HEK293 (cell line): ENCODE measurements around the gene HSFX3.

ENCODE experiments used
- CTCF ChIA-PET: fragments of 350-600 bp; formaldehyde crosslinking; extraction: SDS; loops from one replicate; lab custom pipeline; 2021; ENCODE audit warnings: antibody characterized with exemption; lab: Yijun Ruan, JAX
- POLR2A ChIA-PET: fragments of 300-600 bp; formaldehyde crosslinking; extraction: SDS; loops from one replicate; lab custom pipeline; 2020; ENCODE audit warnings: antibody characterized with exemption, inconsistent platforms; lab: Yijun Ruan, JAX
- H3K27ac ChIP-seq: fragments of 200-500 bp; sonication (Bioruptor generic); 2 replicates; pipeline ENCODE4 v1.5.1; 2014; ENCODE audit warnings: low read depth, low read length, control low read depth, inconsistent platforms; ENCODE audit errors: extremely low read depth
- H3K36me3 ChIP-seq, 2 experiments: fragments of 200-500 bp in 1 of 2; sonication (Bioruptor generic) in 1 of 2; 1 replicate in 1 of 2; 2 replicates in 1 of 2; pipeline ENCODE4 v1.5.1; 2014 to 2017; ENCODE audit warnings: inconsistent platforms in 2 of 2, low read length in 2 of 2; ENCODE audit not compliant: control insufficient read depth in 2 of 2, insufficient read depth in 1 of 2
- H3K4me1 ChIP-seq: fragments of 200-500 bp; sonication (Bioruptor generic); 2 replicates; pipeline ENCODE4 v1.5.1; 2014; ENCODE audit warnings: mild to moderate bottlenecking, low read length, inconsistent platforms; ENCODE audit not compliant: control insufficient read depth, insufficient read depth
- H3K4me3 ChIP-seq: 2 replicates; pipeline ENCODE4 v1.5.1; 2011; ENCODE audit warnings: low read depth, mild to moderate bottlenecking, control low read depth, low read length, moderate library complexity
- H3K9me3 ChIP-seq: fragments of 200-500 bp; sonication (Bioruptor generic); 2 replicates; pipeline ENCODE4 v1.5.1; 2014; ENCODE audit warnings: low read depth, low read length, inconsistent platforms; ENCODE audit not compliant: control insufficient read depth, insufficient read depth
- EGR2 ChIP-seq: fragments of 450-650 bp; formaldehyde crosslinking; IDR thresholded peaks from 2 replicates; pipeline ENCODE4 v1.5.1; 2016; ENCODE audit warnings: low read depth, missing biosample characterization, missing genetic modification characterization
- GLI2 ChIP-seq: fragments of 450-650 bp; formaldehyde crosslinking; IDR thresholded peaks from 2 replicates; pipeline ENCODE4; 2017; ENCODE audit warnings: missing biosample characterization, missing genetic modification characterization, low read depth, borderline replicate concordance
- KLF1 ChIP-seq: fragments of 450-650 bp; formaldehyde crosslinking; IDR thresholded peaks from 2 replicates; pipeline ENCODE4 v1.5.1; 2016; ENCODE audit warnings: missing biosample characterization, missing genetic modification characterization
- KLF10 ChIP-seq: fragments of 450-650 bp; IDR thresholded peaks from 2 replicates; pipeline ENCODE4 v1.5.1; 2018; ENCODE audit warnings: missing biosample characterization, mild to moderate bottlenecking, missing genetic modification characterization
- KLF8 ChIP-seq: fragments of 450-650 bp; formaldehyde crosslinking; IDR thresholded peaks from 2 replicates; pipeline ENCODE4 v1.5.1; 2016; ENCODE audit warnings: missing biosample characterization, missing genetic modification characterization
- KLF9 ChIP-seq: fragments of 450-650 bp; formaldehyde crosslinking; IDR thresholded peaks from 2 replicates; pipeline ENCODE4 v1.5.1; 2016; ENCODE audit warnings: missing biosample characterization, missing genetic modification characterization, low read depth
- SALL2 ChIP-seq: fragments of 450-650 bp; formaldehyde crosslinking; IDR thresholded peaks from 2 replicates; pipeline ENCODE4 v1.5.0; 2017; ENCODE audit warnings: missing biosample characterization, mild to moderate bottlenecking, missing genetic modification characterization, borderline replicate concordance
- SCRT2 ChIP-seq: fragments of 450-650 bp; formaldehyde crosslinking; IDR thresholded peaks from 2 replicates; pipeline ENCODE4 v1.5.1; 2016; ENCODE audit warnings: missing biosample characterization, missing genetic modification characterization
- ZIC2 ChIP-seq: fragments of 450-650 bp; formaldehyde crosslinking; IDR thresholded peaks from 2 replicates; pipeline ENCODE4 v1.5.1; 2016; ENCODE audit warnings: missing biosample characterization, missing genetic modification characterization
- ZNF248 ChIP-seq: fragments of 450-650 bp; formaldehyde crosslinking; IDR thresholded peaks from 2 replicates; pipeline ENCODE4 v1.5.1; 2017; ENCODE audit warnings: missing biosample characterization, missing genetic modification characterization
- ZNF324 ChIP-seq: fragments of 450-650 bp; formaldehyde crosslinking; IDR thresholded peaks from 2 replicates; pipeline ENCODE4 v1.5.1; 2016; ENCODE audit warnings: missing biosample characterization, missing genetic modification characterization
- ZSCAN30 ChIP-seq: fragments of 450-650 bp; IDR thresholded peaks from 2 replicates; pipeline ENCODE4 v1.5.1; 2018; ENCODE audit warnings: missing biosample characterization, mild to moderate bottlenecking, missing genetic modification characterization, moderate library complexity
- TF ChIP-seq, protein P1 (sequence below): fragments of 450-650 bp; formaldehyde crosslinking; IDR thresholded peaks from 2 replicates; pipeline ENCODE4 v1.5.1; 2016; ENCODE audit warnings: missing biosample characterization, missing genetic modification characterization, borderline replicate concordance
- TF ChIP-seq, protein P2 (sequence below): fragments of 450-650 bp; formaldehyde crosslinking; IDR thresholded peaks from 2 replicates; pipeline ENCODE4 v1.5.1; 2017; ENCODE audit warnings: missing biosample characterization, missing genetic modification characterization
- TF ChIP-seq, protein P3 (sequence below): fragments of 450-650 bp; formaldehyde crosslinking; IDR thresholded peaks from 2 replicates; pipeline ENCODE4 v1.5.1; 2016; ENCODE audit warnings: missing biosample characterization, missing genetic modification characterization

The HSFX3 gene

DNA sequence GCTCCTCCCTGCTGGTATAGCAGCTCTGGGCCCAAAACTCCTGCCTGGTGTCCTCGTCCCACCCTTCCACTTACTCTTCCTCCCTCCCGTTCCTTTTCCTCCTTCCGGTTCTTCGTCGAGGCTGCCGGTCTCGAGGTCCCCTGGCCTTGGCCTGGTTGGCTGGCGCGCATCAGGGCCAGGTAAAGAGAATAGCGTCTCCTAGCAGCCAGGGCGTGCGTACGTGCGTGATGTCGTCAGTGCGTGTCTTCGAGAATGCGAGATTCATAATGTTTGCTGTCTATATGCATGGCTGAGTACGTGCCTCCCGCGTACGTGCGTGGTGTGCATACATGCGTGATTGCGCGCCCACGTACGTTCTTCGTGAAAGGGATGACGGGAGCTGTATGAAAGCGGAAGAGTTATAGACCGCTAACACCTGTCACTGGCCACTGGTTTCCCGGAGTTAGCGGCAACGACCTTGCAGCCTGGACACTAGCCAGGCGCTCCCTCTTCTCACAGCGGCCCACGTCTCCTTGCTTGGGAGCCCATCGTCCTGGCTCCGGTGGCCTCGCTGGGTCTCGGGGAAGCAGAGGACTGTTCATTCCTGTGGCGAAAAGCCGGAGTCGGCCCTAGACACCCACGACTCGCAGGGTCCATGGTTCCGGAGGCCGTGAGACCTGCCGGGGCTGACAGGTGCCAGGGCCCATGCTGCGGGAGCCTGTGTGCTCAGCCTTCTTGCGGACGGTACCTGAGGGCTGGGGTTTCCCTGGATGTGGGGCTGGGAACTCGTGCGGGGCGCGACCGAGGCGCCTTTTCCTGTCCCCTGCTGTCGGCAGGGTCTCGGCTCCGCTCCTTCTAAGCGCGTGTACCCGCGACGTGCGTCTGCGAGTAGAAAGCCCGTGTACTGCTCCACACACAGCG is 8.9 kb downstream of the HSFX3 start, which contains the start of gene EOLA1 (continued):
- TF ChIP-seq EGR2 (tag by site-specific recombination) (peak; percentile 77), KLF10 (tag by site-specific recombination) (no peak), KLF1 (no peak), SCRT2 (tag by site-specific recombination) (peak; percentile 74)
- TF ChIP-seq, protein P1, sequence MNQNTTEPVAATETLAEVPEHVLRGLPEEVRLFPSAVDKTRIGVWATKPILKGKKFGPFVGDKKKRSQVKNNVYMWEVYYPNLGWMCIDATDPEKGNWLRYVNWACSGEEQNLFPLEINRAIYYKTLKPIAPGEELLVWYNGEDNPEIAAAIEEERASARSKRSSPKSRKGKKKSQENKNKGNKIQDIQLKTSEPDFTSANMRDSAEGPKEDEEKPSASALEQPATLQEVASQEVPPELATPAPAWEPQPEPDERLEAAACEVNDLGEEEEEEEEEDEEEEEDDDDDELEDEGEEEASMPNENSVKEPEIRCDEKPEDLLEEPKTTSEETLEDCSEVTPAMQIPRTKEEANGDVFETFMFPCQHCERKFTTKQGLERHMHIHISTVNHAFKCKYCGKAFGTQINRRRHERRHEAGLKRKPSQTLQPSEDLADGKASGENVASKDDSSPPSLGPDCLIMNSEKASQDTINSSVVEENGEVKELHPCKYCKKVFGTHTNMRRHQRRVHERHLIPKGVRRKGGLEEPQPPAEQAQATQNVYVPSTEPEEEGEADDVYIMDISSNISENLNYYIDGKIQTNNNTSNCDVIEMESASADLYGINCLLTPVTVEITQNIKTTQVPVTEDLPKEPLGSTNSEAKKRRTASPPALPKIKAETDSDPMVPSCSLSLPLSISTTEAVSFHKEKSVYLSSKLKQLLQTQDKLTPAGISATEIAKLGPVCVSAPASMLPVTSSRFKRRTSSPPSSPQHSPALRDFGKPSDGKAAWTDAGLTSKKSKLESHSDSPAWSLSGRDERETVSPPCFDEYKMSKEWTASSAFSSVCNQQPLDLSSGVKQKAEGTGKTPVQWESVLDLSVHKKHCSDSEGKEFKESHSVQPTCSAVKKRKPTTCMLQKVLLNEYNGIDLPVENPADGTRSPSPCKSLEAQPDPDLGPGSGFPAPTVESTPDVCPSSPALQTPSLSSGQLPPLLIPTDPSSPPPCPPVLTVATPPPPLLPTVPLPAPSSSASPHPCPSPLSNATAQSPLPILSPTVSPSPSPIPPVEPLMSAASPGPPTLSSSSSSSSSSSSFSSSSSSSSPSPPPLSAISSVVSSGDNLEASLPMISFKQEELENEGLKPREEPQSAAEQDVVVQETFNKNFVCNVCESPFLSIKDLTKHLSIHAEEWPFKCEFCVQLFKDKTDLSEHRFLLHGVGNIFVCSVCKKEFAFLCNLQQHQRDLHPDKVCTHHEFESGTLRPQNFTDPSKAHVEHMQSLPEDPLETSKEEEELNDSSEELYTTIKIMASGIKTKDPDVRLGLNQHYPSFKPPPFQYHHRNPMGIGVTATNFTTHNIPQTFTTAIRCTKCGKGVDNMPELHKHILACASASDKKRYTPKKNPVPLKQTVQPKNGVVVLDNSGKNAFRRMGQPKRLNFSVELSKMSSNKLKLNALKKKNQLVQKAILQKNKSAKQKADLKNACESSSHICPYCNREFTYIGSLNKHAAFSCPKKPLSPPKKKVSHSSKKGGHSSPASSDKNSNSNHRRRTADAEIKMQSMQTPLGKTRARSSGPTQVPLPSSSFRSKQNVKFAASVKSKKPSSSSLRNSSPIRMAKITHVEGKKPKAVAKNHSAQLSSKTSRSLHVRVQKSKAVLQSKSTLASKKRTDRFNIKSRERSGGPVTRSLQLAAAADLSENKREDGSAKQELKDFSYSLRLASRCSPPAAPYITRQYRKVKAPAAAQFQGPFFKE (tag by site-specific recombination): no peak

DNA sequence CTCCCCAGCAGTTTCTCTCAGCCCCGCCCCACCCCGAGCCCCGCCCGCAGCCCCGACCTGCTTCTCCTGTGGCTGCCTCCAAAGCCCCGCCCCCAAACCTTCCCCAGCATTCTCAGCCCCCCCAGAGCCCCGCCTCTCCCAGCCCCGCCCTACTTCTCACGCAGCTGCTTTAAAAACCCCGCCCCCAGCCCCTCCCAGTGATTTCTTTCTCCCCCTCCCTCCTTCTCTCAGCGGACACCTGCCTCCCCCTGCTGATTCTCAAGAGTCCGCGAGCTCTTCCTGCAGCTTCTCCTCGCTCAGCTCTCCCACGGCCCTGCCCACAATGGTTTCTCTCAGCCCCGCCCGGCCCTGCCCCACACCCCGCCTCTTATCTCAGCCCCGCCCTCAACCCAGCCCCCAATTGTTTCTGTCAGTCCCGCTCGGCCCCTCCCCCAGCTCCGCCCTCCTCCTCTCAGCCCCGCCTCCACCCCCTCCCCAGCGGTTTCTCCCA is 9.5 kb downstream of the HSFX3 start:
- TF ChIP-seq ZNF248 (tag by site-specific recombination): no peak
- TF ChIP-seq, protein P2, sequence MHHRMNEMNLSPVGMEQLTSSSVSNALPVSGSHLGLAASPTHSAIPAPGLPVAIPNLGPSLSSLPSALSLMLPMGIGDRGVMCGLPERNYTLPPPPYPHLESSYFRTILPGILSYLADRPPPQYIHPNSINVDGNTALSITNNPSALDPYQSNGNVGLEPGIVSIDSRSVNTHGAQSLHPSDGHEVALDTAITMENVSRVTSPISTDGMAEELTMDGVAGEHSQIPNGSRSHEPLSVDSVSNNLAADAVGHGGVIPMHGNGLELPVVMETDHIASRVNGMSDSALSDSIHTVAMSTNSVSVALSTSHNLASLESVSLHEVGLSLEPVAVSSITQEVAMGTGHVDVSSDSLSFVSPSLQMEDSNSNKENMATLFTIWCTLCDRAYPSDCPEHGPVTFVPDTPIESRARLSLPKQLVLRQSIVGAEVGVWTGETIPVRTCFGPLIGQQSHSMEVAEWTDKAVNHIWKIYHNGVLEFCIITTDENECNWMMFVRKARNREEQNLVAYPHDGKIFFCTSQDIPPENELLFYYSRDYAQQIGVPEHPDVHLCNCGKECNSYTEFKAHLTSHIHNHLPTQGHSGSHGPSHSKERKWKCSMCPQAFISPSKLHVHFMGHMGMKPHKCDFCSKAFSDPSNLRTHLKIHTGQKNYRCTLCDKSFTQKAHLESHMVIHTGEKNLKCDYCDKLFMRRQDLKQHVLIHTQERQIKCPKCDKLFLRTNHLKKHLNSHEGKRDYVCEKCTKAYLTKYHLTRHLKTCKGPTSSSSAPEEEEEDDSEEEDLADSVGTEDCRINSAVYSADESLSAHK: no peak
- TF ChIP-seq ZSCAN30: no peak
- TF ChIP-seq KLF1: peak; percentile 75
- peak; percentile 29; the same call in 1 of the 2 replicates for TF ChIP-seq KLF9 (tag by site-specific recombination)
- no peak for TF ChIP-seq ZNF324
- TF ChIP-seq GLI2 (tag by site-specific recombination): no peak
- peak; percentile 48 for TF ChIP-seq ZIC2
- no peak for TF ChIP-seq SALL2 (tag by site-specific recombination)
- TF ChIP-seq, protein P3, sequence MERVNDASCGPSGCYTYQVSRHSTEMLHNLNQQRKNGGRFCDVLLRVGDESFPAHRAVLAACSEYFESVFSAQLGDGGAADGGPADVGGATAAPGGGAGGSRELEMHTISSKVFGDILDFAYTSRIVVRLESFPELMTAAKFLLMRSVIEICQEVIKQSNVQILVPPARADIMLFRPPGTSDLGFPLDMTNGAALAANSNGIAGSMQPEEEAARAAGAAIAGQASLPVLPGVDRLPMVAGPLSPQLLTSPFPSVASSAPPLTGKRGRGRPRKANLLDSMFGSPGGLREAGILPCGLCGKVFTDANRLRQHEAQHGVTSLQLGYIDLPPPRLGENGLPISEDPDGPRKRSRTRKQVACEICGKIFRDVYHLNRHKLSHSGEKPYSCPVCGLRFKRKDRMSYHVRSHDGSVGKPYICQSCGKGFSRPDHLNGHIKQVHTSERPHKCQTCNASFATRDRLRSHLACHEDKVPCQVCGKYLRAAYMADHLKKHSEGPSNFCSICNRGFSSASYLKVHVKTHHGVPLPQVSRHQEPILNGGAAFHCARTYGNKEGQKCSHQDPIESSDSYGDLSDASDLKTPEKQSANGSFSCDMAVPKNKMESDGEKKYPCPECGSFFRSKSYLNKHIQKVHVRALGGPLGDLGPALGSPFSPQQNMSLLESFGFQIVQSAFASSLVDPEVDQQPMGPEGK (tag by site-specific recombination): peak; percentile 60
- peak; percentile 83 for TF ChIP-seq KLF8 (tag by site-specific recombination)
- H3K27ac ChIP-seq: peak overlapping the region; percentile 65
- CTCF ChIA-PET: interaction anchor here (1.4 to 2.0 kb wide), 2 partner anchors 11 to 28 kb away, joined by 3 to 12 read pairs; no protein-coding TSS in a partner anchor
- H3K36me3 ChIP-seq: peaks cover 0 to 10% of the 10 kb centered on the region in 2 experiments; a peak in 1 of 3 replicates
- H3K4me3 ChIP-seq: peak overlapping the region; percentile 59
- H3K4me1 ChIP-seq: no peaks in the 10 kb centered on the region
- POLR2A ChIA-PET: interaction anchor here (0.6 to 3.2 kb wide), 9 partner anchors 18 to 1047 kb away, joined by 3 to 51 read pairs (median 4); partner anchors contain the start of genes EOLA2 and IDS
- no peaks in the 10 kb centered on the region for H3K9me3 ChIP-seq
